Mammary epithelial cell (primary cell): ENCODE results near the gene DNASE2.
A peak's percentile ranks its signal among the peaks of the same experiment; 100 is the strongest.

ENCODE experiments used
- CTCF ChIP-seq, 2 donors: IDR thresholded peaks in 1 of 2; conservative IDR thresholded peaks in 1 of 2; 2 replicates each; pipeline ENCODE4 v1.5.1; 2011 to 2012; ENCODE audit warnings: inconsistent platforms in 2 of 2, low read length in 2 of 2, mild to moderate bottlenecking in 2 of 2, control low read depth in 1 of 2, low read depth in 1 of 2; ENCODE audit not compliant: insufficient read depth in 1 of 2; ENCODE audit errors: extremely low read depth in 1 of 2
- EZH2 ChIP-seq: IDR thresholded peaks from 2 replicates; pipeline ENCODE4 v1.6.1; 2012; ENCODE audit warnings: low read length, inconsistent platforms, borderline replicate concordance

DNA sequence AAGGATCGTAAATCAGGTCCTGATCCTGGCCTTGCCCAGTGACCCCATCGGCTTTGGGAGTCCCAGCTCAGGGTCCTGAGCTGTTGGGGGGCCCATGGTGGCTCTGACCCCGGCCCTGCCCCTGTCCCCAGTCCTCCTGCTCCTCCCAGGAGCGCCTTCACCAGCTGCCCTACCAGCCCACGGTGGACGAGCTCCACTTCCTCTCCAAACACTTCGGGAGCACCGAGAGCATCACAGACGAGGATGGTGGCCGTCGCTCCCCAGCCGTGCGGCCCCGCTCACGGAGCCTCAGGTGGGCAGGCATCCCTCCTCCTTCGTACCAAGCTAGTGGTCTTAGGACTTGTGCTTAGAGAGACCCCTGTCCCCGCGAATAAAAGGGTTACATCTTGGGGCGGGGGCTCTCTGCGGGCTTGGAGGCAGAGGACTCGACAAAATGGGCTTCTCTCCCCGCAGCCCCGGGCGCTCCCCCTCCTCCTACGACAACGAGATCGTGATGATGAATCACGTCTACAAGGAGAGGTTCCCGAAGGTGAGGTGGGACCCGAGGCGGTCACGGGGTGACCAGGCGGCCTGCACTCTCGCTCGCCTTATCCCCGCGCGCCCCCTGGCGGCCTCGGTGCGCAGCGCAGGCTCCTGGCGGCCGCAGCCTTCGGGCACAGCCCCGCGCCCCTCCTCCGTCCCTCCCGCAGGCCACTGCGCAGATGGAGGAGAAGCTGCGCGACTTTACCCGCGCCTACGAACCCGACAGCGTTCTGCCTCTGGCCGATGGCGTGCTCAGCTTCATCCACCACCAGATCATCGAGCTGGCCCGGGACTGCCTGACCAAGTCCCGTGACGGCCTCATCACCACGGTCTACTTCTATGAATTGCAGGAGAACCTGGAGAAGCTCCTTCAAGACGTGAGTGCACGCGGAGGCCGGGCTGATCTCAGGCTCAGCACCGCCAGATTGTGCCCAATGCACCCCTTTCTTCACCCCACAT is 33.8 kb downstream of the DNASE2 start:
- TF ChIP-seq EZH2 (no peak), CTCF (conservative IDR thresholded peaks at IDR 0.05 in 1 of 2, IDR thresholded peaks at IDR 0.05 in 1 of 2; ENCODE audit: extremely low read depth in 1 of 2, insufficient read depth in 1 of 2, low read depth in 1 of 2, low read length in 2 of 2) (peak; percentile 85 to 97)
